ENCODE data around the gene RAB8B.
"Not testable (repeated sequence)": the region's sequence is repeated elsewhere in the genome, so short reads cannot be mapped to it uniquely, and the experiment has no call there.

RAB8B gene

DNA sequence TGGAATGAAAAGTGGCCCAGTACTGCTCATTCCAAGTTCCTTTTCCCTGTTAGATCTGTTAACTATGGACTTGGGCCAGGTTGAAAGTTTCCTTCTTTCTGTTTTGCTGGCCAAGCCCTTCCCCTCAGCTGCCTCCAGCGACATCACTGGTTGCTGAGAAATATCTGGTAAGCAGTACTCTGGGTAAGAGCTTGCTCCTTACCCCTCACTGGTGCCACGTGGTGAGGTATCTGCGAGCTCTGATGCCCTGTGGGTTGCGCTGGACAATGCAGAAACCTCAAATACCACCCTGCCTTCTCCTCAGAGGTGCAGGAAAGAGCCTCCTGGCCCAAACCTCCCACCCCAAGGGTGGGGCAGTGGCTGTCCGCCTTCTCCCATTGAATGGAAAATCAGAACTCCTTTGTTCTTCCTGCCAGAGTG lies 45.1 kb downstream of the RAB8B start:
- Histone ChIP-seq H3K4me1 (peaks cover 0 to 39% (median 16%) of the 10 kb centered on the region in 4 donors), H3K9me3 (no peaks in the 10 kb centered on the region), H3K4me3 (peak overlapping the region in 1 of 2 donors; percentile 17), H3K36me3 (no peaks in the 10 kb centered on the region), H3K27ac (peak overlapping the region; percentile 70 to 71), H3K27me3 (no peaks in the 10 kb centered on the region)
- intact Hi-C loops (cut with DNase I; ENCODE audit: low total_unique reads), result no loop called here
- TF ChIP-seq, protein P1, sequence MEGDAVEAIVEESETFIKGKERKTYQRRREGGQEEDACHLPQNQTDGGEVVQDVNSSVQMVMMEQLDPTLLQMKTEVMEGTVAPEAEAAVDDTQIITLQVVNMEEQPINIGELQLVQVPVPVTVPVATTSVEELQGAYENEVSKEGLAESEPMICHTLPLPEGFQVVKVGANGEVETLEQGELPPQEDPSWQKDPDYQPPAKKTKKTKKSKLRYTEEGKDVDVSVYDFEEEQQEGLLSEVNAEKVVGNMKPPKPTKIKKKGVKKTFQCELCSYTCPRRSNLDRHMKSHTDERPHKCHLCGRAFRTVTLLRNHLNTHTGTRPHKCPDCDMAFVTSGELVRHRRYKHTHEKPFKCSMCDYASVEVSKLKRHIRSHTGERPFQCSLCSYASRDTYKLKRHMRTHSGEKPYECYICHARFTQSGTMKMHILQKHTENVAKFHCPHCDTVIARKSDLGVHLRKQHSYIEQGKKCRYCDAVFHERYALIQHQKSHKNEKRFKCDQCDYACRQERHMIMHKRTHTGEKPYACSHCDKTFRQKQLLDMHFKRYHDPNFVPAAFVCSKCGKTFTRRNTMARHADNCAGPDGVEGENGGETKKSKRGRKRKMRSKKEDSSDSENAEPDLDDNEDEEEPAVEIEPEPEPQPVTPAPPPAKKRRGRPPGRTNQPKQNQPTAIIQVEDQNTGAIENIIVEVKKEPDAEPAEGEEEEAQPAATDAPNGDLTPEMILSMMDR (IDR thresholded peaks at IDR 0.05), result no peak
- peak; percentile 74 to 78 for DNase-seq

DNA sequence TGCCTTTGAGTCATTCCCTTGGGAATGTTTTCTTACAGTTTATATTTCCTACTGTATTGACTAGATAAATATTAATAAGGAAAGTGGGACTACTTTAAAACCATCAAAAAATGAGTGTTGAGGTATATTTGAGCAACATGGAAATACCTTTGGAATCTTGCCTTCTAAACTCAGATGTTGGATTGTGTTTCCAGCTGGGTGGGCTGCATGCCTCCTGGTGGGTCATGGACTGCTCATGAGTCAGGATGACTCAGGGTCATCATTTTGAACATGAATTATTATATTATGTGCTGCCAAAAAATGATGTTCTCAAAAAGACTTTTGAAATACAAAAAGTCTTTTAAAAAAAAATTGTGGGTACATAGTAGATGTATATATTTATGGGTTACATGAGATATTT lies 46.9 kb downstream of the RAB8B start:
- TF ChIP-seq, protein P1 (IDR thresholded peaks at IDR 0.05), result no peak
- Histone ChIP-seq H3K4me3 (no peak overlapping the region), H3K27ac (no peak overlapping the region), H3K9me3 (no peaks in the 10 kb centered on the region), H3K36me3 (no peaks in the 10 kb centered on the region), H3K4me1 (peaks cover 0 to 39% (median 16%) of the 10 kb centered on the region in 4 donors), H3K27me3 (no peaks in the 10 kb centered on the region)
- no peak for DNase-seq
- intact Hi-C loops (cut with DNase I; ENCODE audit: low total_unique reads), result no loop called here

DNA sequence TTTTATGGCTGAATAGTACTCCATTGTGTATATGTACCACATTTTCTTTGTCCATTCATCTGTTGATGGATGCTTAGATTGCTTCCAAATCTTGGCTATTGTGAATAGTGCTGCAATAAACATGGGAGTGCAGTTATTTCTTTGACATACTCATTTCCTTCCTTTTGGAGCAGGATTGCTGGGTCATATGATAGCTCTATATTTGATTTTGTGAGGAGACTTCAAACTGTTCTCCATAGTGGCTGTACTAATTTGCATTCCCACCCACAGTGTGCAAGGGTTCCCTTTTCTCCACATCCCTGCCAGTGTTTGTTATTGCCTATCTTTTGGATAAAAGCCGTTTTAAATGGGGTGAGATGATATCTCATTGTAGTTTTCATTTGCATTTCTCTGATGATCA lies 47.7 kb downstream of the RAB8B start:
- H3K36me3 ChIP-seq; DNase-seq; H3K27me3 ChIP-seq; H3K9me3 ChIP-seq; H3K27ac ChIP-seq; intact Hi-C loops (cut with DNase I; ENCODE audit: low total_unique reads); H3K4me3 ChIP-seq: not testable (repeated sequence)
- H3K4me1 ChIP-seq, result peaks cover 0 to 39% (median 16%) of the 10 kb centered on the region in 4 donors

DNA sequence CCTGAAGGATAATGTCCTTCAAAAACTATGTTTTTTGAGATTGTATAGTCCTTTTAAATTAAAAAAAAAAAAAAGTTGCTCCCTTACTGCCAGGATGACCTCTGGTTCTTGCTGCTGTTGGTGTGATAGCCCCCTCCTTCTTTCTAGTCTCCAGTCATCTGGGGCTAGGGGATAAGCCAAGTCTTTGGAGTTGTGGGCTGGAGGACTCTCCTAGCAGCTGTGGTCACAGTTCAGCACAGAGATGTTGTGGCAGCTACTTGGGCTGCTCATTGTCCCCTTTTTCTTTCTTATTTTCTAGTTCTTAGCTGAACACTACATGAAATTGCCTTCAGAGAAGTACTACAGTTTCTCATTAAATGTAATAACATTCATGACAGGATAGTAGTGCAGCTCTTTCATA lies 48.8 kb downstream of the RAB8B start:
- no peak overlapping the region for H3K27ac ChIP-seq
- H3K4me3 ChIP-seq, result no peak overlapping the region
- intact Hi-C loops (cut with DNase I; ENCODE audit: low total_unique reads), result no loop called here
- H3K4me1 ChIP-seq, result peaks cover 0 to 34% (median 16%) of the 10 kb centered on the region in 4 donors
- no peaks in the 10 kb centered on the region for H3K9me3 ChIP-seq
- H3K36me3 ChIP-seq, result no peaks in the 10 kb centered on the region
- no peak for DNase-seq
- H3K27me3 ChIP-seq, result no peaks in the 10 kb centered on the region
- TF ChIP-seq, protein P1 (IDR thresholded peaks at IDR 0.05), result no peak

DNA sequence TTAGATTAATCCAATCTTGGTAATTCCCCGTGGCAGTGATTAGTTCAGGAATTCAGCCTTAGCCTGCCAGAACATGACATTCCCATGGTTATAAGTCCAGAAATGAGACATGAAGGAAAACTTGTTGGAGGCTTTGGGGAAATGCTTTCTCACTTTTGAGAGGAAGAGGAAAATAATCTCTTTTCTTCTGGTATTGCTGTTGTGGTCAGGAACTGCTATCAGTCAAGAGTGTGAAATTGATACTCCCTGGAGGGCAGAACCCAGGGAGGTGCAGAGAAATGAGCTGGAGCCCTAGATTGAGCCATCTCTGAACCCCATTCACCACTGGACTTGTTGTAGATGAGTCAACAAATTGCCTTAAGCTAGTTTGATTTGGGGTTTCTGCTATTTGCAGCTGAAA lies 49.4 kb downstream of the RAB8B start:
- TF ChIP-seq, protein P1 (IDR thresholded peaks at IDR 0.05), result no peak
- peaks cover 0 to 28% (median 12%) of the 10 kb centered on the region in 4 donors for H3K4me1 ChIP-seq
- peak in 1 of 2 donors; percentile 55 for DNase-seq
- no peaks in the 10 kb centered on the region for H3K36me3 ChIP-seq
- no peaks in the 10 kb centered on the region for H3K9me3 ChIP-seq
- H3K4me3 ChIP-seq, result no peak overlapping the region
- H3K27ac ChIP-seq, result no peak overlapping the region
- H3K27me3 ChIP-seq, result no peaks in the 10 kb centered on the region
- intact Hi-C loops (cut with DNase I; ENCODE audit: low total_unique reads), result no loop called here

DNA sequence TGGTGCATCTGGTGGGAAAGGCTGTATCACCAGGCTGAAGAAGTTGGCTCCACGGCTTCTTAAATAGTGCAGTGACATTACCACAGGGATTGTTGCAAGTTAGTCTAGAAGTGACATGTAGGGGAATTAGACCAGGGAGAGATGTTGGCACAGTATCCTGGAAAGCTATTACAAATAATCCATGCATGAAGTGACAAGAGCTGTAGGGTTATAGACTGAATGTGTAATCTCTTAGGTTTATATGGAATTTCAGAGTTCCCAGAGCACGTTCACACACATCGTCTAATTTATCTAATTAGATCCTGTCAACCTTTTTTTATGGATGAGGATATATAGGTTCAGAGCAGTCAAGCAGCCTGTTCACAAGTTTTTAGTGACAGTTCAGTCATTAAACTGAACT lies 50.7 kb downstream of the RAB8B start:
- TF ChIP-seq, protein P1 (IDR thresholded peaks at IDR 0.05), result no peak
- no peak overlapping the region for H3K4me3 ChIP-seq
- intact Hi-C loops (cut with DNase I; ENCODE audit: low total_unique reads), result no loop called here
- no peak overlapping the region for H3K27ac ChIP-seq
- no peaks in the 10 kb centered on the region for H3K27me3 ChIP-seq
- DNase-seq, result no peak
- no peaks in the 10 kb centered on the region for H3K9me3 ChIP-seq
- H3K36me3 ChIP-seq, result no peaks in the 10 kb centered on the region
- H3K4me1 ChIP-seq, result peaks cover 0 to 24% (median 3%) of the 10 kb centered on the region in 4 donors

Data from tibial artery (tissue), 4 donors.